Fibroblast of the conjunctiva (primary cell): ENCODE measurements around the gene RASSF5.

ENCODE experiments used
- DNase-seq: peaks from one replicate; pipeline ENCODE4 v3.0.0-alpha.2; 2010; ENCODE audit warnings: low read depth

RASSF5 gene

DNA sequence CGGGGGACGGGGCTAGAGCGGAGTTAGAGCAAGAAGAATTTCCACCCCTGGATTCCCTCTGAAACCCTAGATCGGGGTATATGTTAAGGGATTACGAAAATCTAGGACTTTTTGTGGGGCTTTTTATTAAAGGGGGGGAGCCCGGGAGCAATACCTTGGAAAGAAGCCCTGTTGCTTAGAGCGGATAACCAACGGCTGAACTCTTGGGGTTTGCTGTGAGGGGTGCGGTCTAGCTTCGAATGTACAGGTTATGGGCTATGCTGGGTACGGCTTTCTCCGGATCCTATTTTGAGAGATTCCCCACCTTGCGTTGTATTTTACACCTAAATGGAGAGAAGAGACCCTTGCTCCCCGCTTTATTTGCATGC lies 128.6 kb downstream of the RASSF5 start:
- DNase-seq, result no peak

DNA sequence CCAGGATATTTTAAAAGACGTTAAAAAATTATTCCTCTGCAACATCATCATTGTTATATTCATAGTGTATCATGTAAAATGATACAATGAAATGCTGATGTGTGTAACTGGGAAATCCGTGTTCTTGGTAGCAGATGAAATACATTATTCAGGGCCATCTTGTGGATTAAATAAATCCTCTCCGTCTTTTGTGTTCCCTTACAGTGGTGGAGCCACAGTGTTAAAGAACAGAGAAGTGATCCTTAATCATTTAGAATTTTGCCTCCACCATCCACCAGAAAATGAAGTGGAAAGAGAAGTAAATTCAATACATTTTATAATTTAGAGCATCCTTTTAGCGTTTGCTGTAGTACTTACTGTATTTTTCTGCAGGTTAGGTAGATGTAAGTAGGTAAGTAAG lies 129.3 kb downstream of the RASSF5 start:
- DNase-seq, result no peak

DNA sequence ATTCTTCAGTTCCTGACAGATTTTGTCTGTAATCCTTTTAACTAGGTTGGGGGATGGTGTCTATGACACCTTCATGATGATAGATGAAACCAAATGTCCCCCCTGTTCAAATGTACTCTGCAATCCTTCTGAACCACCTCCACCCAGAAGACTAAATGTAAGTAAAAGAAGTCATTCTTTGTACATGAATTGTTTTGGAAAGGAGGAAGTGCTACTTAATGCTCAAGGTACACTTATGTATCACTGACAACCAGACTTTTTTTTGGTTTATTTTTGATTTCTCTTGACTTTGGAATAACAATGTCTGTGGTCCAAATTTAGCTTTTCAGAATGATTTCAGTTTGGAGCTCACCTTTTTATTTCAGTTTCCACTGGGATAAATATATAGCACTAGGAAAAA lies 130.3 kb downstream of the RASSF5 start:
- no peak for DNase-seq
